Measurements from ENCODE around the gene POLA1.

POLA1 gene

GRCh38 chrX:25026576-25026975 lies 332.9 kb downstream of the POLA1 start:
- Histone ChIP-seq H3K27me3 (ENCODE audit: low read depth, low read length) (no peaks in the 10 kb centered on the region), H4K20me1 (ENCODE audit: insufficient read depth, low read length) (no peaks in the 10 kb centered on the region), H3K79me2 (ENCODE audit: low read length) (no peaks in the 10 kb centered on the region), H3K9ac (ENCODE audit: low read length) (no peak overlapping the region), H3K9me3 (ENCODE audit: insufficient read depth, low read length) (no peaks in the 10 kb centered on the region), H3K36me3 (replicated peaks; ENCODE audit: low read depth, low read length) (no peaks in the 10 kb centered on the region), H3K27ac (ENCODE audit: low read length) (no peak overlapping the region), H2AFZ (ENCODE audit: low read depth, low read length) (no peak overlapping the region), H3K4me3 (ENCODE audit: low read length) (no peak overlapping the region), H3K4me2 (ENCODE audit: low read length) (no peak overlapping the region), H3K4me1 (ENCODE audit: low read length) (no peaks in the 10 kb centered on the region)
- no peak for TF ChIP-seq CTCF (IDR thresholded peaks at IDR 0.05; ENCODE audit: low read depth, low read length)

GRCh38 chrX:25028726-25029125 lies 335.0 kb downstream of the POLA1 start:
- H4K20me1 ChIP-seq (ENCODE audit: insufficient read depth, low read length): no peaks in the 10 kb centered on the region
- H3K27ac ChIP-seq (ENCODE audit: low read length): no peak overlapping the region
- H3K4me1 ChIP-seq (ENCODE audit: low read length): no peaks in the 10 kb centered on the region
- no peaks in the 10 kb centered on the region for H3K79me2 ChIP-seq (ENCODE audit: low read length)
- H3K4me2 ChIP-seq (ENCODE audit: low read length): no peak overlapping the region
- no peaks in the 10 kb centered on the region for H3K36me3 ChIP-seq (replicated peaks; ENCODE audit: low read depth, low read length)
- H3K9ac ChIP-seq (ENCODE audit: low read length): no peak overlapping the region
- no peak for TF ChIP-seq EZH2phosphoT487 (IDR thresholded peaks at IDR 0.05; ENCODE audit: low read depth)
- TF ChIP-seq CTCF (IDR thresholded peaks at IDR 0.05; ENCODE audit: low read depth, low read length): no peak
- no peak overlapping the region for H2AFZ ChIP-seq (ENCODE audit: low read depth, low read length)
- H3K9me3 ChIP-seq (ENCODE audit: insufficient read depth, low read length): no peaks in the 10 kb centered on the region
- no peak overlapping the region for H3K4me3 ChIP-seq (ENCODE audit: low read length)
- no peaks in the 10 kb centered on the region for H3K27me3 ChIP-seq (ENCODE audit: low read depth, low read length)

GRCh38 chrX:25029288-25029825 lies 335.6 kb downstream of the POLA1 start:
- TF ChIP-seq CTCF (IDR thresholded peaks at IDR 0.05; ENCODE audit: low read depth, low read length): no peak
- no peak for TF ChIP-seq EZH2phosphoT487 (IDR thresholded peaks at IDR 0.05; ENCODE audit: low read depth)

GRCh38 chrX:25034889-25035288 lies 341.2 kb downstream of the POLA1 start:
- no peaks in the 10 kb centered on the region for H3K36me3 ChIP-seq (replicated peaks; ENCODE audit: low read depth, low read length)
- H3K27me3 ChIP-seq (ENCODE audit: low read depth, low read length): no peaks in the 10 kb centered on the region
- no peak overlapping the region for H2AFZ ChIP-seq (ENCODE audit: low read depth, low read length)
- TF ChIP-seq CTCF (IDR thresholded peaks at IDR 0.05; ENCODE audit: low read depth, low read length) (peak; percentile 26; the same call in 1 of the 2 replicates), EZH2phosphoT487 (IDR thresholded peaks at IDR 0.05; ENCODE audit: low read depth) (no peak)
- no peak overlapping the region for H3K27ac ChIP-seq (ENCODE audit: low read length)
- no peaks in the 10 kb centered on the region for H3K4me1 ChIP-seq (ENCODE audit: low read length)
- no peak overlapping the region for H3K4me3 ChIP-seq (ENCODE audit: low read length)
- no peaks in the 10 kb centered on the region for H4K20me1 ChIP-seq (ENCODE audit: insufficient read depth, low read length)
- H3K4me2 ChIP-seq (ENCODE audit: low read length): no peak overlapping the region
- H3K9me3 ChIP-seq (ENCODE audit: insufficient read depth, low read length): no peaks in the 10 kb centered on the region
- no peaks in the 10 kb centered on the region for H3K79me2 ChIP-seq (ENCODE audit: low read length)
- H3K9ac ChIP-seq (ENCODE audit: low read length): no peak overlapping the region

More at GRCh38 chrX:25029288-25029825, 335.6 kb downstream of the POLA1 start:
- H3K9me3 ChIP-seq (ENCODE audit: insufficient read depth, low read length): no peaks in the 10 kb centered on the region
- H4K20me1 ChIP-seq (ENCODE audit: insufficient read depth, low read length): no peaks in the 10 kb centered on the region
- H3K4me1 ChIP-seq (ENCODE audit: low read length): no peaks in the 10 kb centered on the region
- H3K79me2 ChIP-seq (ENCODE audit: low read length): no peaks in the 10 kb centered on the region
- no peaks in the 10 kb centered on the region for H3K36me3 ChIP-seq (replicated peaks; ENCODE audit: low read depth, low read length)
- H3K9ac ChIP-seq (ENCODE audit: low read length): no peak overlapping the region
- H2AFZ ChIP-seq (ENCODE audit: low read depth, low read length): no peak overlapping the region
- no peak overlapping the region for H3K27ac ChIP-seq (ENCODE audit: low read length)
- H3K4me3 ChIP-seq (ENCODE audit: low read length): no peak overlapping the region
- H3K27me3 ChIP-seq (ENCODE audit: low read depth, low read length): no peaks in the 10 kb centered on the region
- H3K4me2 ChIP-seq (ENCODE audit: low read length): no peak overlapping the region

Data from OCI-LY3 (cell line).